Effector CD4-positive, alpha-beta T cell (primary cell): ENCODE data around the gene CEP350.
A peak's percentile ranks its signal among the peaks of the same experiment; 100 is the strongest.
"Not testable (repeated sequence)": the region's sequence is repeated elsewhere in the genome, so short reads cannot be mapped to it uniquely, and the experiment has no call there.

Source experiments
- DNase-seq: peaks from one replicate; pipeline ENCODE4 v3.0.0-alpha.2; 2020

Gene CEP350

GRCh38 chr1:180133193-180133592 is 178.6 kb downstream of the CEP350 start:
- no peak for DNase-seq

- not testable (repeated sequence) for DNase-seq
Measured at GRCh38 chr1:180133688-180134087, 179.1 kb downstream of the CEP350 start.

GRCh38 chr1:180135535-180135934 is 180.9 kb downstream of the CEP350 start:
- DNase-seq = no peak

DNA sequence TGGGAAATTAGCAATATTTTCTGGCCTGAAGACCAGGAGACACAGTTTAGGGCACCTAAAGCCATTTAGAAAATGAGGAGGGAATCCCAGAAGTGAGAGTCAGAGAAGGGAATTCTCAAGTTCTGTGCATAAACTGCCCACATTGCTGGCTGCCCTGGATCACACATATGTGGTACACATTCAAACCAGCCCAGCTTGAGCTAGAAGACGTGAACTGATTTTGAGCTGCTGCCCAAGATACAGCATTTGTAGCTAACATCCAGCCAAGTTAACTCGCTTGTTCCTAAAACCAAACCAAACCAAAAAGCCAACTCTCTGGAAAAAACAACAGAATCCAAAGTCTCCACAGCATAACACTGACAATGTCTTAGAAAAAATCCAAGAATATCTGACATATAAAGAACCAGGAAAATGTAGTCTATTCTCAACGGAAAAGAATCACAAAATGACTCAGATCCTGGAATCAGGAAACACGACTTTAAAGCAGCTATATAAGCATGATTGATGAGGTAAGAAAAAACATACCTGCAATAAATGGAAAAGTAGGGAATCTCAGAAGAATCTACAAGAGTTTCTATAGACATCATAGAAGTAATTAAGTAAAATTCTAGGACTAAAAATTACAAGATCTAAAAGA is 181.8 kb downstream of the CEP350 start:
- DNase-seq = no peak

GRCh38 chr1:180136968-180137356 is 182.4 kb downstream of the CEP350 start:
- DNase-seq = no peak

- no peak for DNase-seq
Measured at GRCh38 chr1:180137776-180138175, 183.2 kb downstream of the CEP350 start.

GRCh38 chr1:180141381-180141934 is 186.8 kb downstream of the CEP350 start:
- DNase-seq = no peak

GRCh38 chr1:180143359-180143758 is 188.7 kb downstream of the CEP350 start:
- no peak for DNase-seq

- DNase-seq = no peak
Measured at GRCh38 chr1:180144659-180145357, 190.2 kb downstream of the CEP350 start.

DNA sequence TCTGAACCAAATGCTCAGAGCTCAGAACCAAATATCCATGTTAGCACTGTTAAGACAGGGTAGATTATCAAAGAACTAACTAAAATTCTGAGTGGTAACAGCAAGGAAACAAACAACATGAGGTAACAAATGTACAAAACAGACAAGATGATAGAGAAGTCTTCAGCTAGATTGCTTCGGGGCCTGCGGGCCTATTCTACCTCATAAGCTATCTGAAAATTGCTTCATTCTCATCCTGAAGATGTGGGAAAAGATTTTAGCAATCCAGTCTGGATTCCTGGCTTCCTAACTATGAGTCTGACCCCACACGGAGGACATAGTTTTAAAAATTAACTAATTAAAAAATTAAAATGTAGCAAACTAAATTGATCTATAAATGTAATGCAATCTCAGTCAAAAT is 190.8 kb downstream of the CEP350 start:
- no peak for DNase-seq

DNA sequence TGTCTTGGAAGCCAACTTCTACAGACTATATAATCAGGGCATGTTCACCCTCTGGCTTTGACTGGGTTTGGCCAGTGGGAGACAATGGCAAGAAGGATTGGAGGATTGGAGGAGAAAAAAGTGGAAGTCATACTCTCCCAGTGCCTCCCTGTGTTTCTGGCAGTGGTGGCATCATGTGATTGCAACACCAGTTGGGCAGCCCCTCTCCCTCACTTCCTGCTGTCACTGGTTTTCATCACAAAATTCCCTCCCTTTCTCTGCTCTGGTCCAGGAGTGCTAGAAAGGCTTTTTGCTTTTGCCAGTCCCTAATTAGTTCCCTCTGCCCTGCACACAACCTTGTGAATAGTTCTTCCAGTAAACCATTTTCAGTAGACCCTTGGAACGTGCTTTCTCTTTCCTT is 196.4 kb downstream of the CEP350 start:
- DNase-seq = no peak

DNA sequence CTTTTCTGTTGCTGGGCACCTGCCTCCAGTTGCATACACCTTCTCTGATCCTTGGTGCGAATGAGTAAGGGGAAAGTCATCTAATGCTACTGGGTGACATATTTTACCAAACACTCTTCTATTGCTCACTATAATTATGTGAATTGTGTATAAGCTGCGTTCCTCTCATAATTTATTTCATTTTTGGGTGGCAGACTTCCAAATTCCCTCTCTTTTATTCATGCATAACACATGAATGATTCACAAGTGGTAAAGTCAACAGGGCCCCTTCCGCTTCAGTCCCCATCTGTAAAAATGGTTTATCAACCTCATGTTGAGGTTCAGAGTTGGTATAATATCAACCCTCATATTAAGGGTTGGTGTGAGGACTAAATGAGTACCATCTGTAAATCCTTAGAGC is 196.9 kb downstream of the CEP350 start:
- DNase-seq = no peak

DNA sequence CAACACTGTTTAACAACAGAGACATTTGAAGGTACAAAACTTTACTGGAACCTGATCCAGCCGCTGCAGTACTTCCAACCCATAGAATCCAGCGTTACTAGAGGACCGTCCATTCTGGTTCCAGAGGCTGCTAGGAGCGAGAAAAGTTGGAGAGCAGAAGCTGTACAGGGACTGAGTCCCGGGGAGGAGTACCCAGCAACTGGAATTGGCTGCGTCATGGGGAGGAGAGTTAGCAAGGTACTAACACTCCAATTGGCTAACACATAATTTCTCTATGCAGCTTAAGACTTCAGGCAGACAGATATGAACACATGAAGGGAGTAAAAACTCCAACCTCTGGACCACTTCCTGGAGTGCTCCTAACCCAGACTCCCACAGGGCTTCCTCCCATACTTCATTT is 198.0 kb downstream of the CEP350 start:
- DNase-seq = no peak

- no peak for DNase-seq
Measured at GRCh38 chr1:180153032-180153431, 198.4 kb downstream of the CEP350 start.

DNA sequence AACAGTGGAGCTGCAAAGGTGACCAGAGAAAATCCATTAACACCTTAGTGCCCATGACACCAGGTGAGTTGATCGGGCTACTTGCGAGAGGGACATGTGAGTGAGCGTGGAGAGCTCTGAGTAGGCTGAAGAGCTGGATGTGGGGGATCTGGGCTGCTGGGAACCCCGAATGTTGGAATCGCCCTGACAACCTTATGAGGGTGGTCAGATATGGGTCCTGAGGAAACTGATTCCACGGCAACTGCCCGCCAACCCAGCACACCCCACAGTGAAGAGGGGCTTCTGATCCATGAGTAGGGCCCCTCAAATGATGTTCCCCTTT is 199.4 kb downstream of the CEP350 start:
- DNase-seq = no peak

GRCh38 chr1:180154325-180155181 is 199.9 kb downstream of the CEP350 start, which contains the start of gene QSOX1:
Gene QSOX1, plus strand, starts transcription at chr1:180154869. Its CDS starts 39 bp downstream, at chr1:180154908.
- peak; percentile 85 for DNase-seq

- DNase-seq = no peak
Measured at GRCh38 chr1:180155182-180155682, 200.6 kb downstream of the CEP350 start.

DNA sequence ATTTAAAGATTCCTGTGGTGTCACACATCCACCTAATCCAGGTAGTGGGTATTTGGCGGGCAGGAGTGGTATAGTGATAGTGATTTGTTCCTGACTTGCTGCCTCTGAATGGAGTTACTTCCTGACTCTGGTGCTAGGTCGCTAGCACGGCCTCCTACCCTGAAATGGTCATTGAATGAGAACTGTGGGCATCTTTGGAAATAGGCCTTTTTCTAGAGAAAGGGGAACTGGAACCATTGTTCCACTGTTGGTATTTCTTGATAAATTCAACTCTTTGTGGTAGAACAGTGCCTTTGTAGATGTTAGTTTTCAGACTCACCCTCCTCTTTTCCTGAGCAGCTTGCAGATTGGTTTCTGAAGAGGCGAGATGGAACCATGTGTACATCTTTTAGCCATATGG is 201.6 kb downstream of the CEP350 start:
- DNase-seq = no peak

DNA sequence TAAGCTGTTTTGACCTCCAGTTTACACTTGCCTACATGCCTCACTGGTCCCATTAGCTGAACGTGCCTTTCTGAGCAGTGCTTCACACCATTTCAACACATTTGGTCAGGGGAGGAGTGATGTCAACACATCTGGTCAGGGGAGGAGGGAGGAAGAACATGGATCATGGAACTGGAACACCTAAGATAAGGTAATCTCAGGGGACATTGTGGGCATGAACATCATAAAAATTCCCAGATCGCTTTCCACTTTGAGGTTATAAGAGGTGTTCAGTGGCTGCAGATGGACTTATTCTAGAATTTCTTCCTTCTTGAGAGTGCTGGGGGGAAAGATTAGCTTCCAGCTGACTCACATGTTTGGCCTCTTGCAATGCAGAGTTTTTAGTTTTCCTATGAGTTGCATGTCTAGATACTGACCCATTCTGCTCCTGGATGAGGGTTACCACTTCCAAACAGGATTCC is 202.1 kb downstream of the CEP350 start:
- no peak for DNase-seq

DNA sequence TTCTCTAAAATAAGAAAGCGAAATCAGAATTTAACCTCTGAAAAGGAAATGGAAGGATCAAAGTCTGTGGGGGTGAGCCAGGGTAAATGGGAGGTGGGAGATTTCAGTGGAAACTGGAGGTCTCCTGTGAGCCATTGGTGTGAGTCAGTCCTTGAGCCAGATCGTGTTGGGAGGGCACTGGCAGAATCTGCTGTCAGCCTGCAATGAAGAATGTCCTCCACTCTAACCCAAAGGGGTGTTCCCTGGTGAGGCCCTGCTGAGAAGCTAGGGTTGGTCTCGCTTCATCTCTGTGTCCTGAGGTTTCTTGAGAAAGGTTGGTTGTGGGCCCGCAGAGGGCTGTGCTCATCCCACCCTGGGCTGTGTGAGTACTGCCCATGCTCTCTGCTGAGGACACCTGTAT is 202.5 kb downstream of the CEP350 start:
- no peak for DNase-seq

GRCh38 chr1:180157576-180158057 is 203.0 kb downstream of the CEP350 start:
- no peak for DNase-seq

- DNase-seq = no peak
Measured at GRCh38 chr1:180158149-180159147, 203.8 kb downstream of the CEP350 start.
